Thoracic aorta (tissue), 2 donors: Measurements from ENCODE around the gene GNGT1. TPM values are rescaled to one million over a fixed set of nuclear protein-coding genes. Genes with fewer than 3 reads are reported as not detected.

ENCODE experiments used
- ATAC-seq: fragments of 150-250 bp; one replicate; pipeline ENCODE4 v1.8.0; 2017; ENCODE audit warnings: low read depth; ENCODE audit not compliant: insufficient number of reproducible peaks, low FRiP score
- DNase-seq: peaks from one replicate; pipeline ENCODE4 v3.0.0-alpha.2; 2020; ENCODE audit warnings: low spot score
- H3K27ac ChIP-seq, 2 donors: fragments of 200-600 bp; sonication (generic); 1 replicate in 1 of 2; 2 replicates in 1 of 2; pipeline ENCODE4 v1.5.1; 2016; ENCODE audit warnings: mild to moderate bottlenecking in 2 of 2, moderate library complexity in 2 of 2
- H3K27me3 ChIP-seq: fragments of 200-600 bp; sonication (generic); replicated peaks from 2 replicates; pipeline ENCODE4 v1.6.0; 2016; ENCODE audit warnings: mild to moderate bottlenecking; ENCODE audit not compliant: insufficient read depth
- H3K36me3 ChIP-seq: fragments of 200-600 bp; sonication (generic); one replicate; pipeline ENCODE4 v1.5.1; 2016
- H3K4me1 ChIP-seq, 2 donors: fragments of 200-600 bp; sonication (generic); 1 replicate in 1 of 2; 2 replicates in 1 of 2; pipeline versions ENCODE4 v1.5.1 to v1.6.0; 2016; ENCODE audit warnings: low read depth in 2 of 2, mild to moderate bottlenecking in 1 of 2; ENCODE audit not compliant: control insufficient read depth in 1 of 2
- H3K4me3 ChIP-seq: fragments of 200-600 bp; sonication (generic); 2 replicates; pipeline ENCODE4 v1.5.1; 2016; ENCODE audit warnings: mild to moderate bottlenecking
- H3K9me3 ChIP-seq: fragments of 200-600 bp; sonication (generic); 2 replicates; pipeline ENCODE4 v1.5.1; 2016
- total RNA-seq, 2 donors: library from RNA; depleted of rRNA; stranded (reverse); fragments of >200 nt; gene quantifications; one replicate each; pipeline versions ENCODE4 v1.1.0 to v1.2.3, GENCODE V29; 2016
- TF ChIP-seq, protein P1 (sequence below): fragments of 200-600 bp; sonication (generic); IDR thresholded peaks from one replicate; pipeline ENCODE4 v1.5.1; 2019; ENCODE audit warnings: antibody characterized with exemption

The GNGT1 gene
- total RNA-seq, 2 donors from 2014 or later = not detected

DNA sequence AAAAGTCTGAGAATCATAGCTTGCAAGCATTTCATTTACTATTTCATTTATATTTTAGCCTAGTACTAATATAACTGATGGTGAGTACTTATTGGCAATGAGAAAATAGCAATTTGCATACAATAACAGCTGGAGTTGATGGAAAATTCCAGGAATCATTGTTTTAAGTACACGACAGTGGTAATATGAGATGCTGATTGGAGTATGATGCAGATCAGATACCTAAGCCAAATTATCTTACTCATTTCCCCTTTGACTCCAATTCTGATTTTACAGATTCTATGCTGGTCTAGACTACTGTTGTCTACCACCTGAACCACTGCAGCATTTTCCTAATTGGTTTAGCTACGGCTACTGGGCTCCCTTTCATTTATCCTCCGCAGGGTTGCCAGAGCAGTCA, 51.8 kb downstream of the GNGT1 start:
- no peaks in the 10 kb centered on the region for H3K36me3 ChIP-seq
- TF ChIP-seq, protein P1, sequence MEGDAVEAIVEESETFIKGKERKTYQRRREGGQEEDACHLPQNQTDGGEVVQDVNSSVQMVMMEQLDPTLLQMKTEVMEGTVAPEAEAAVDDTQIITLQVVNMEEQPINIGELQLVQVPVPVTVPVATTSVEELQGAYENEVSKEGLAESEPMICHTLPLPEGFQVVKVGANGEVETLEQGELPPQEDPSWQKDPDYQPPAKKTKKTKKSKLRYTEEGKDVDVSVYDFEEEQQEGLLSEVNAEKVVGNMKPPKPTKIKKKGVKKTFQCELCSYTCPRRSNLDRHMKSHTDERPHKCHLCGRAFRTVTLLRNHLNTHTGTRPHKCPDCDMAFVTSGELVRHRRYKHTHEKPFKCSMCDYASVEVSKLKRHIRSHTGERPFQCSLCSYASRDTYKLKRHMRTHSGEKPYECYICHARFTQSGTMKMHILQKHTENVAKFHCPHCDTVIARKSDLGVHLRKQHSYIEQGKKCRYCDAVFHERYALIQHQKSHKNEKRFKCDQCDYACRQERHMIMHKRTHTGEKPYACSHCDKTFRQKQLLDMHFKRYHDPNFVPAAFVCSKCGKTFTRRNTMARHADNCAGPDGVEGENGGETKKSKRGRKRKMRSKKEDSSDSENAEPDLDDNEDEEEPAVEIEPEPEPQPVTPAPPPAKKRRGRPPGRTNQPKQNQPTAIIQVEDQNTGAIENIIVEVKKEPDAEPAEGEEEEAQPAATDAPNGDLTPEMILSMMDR = no peak

DNA sequence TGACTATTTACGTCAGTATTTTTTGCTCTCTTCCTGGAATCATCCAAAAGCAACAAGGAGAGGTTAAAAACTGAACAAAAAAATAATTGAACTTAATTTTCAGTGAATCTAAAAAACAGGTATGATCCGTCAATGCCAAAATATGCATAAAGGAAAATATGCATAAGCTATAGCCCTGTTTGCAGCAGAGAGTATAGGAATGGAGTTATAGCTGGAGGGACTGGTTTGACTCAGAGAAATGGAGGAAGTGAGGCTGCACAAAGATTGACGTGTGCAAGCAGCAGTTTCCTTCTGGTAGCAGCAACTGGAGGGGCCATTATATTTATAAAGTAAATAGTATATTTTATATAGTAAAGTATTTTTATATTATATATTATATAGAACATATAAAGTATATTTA, 52.3 kb downstream of the GNGT1 start:
- H3K9me3 ChIP-seq = no peaks in the 10 kb centered on the region
- ATAC-seq (no peak), DNase-seq (no peak)
- H3K36me3 ChIP-seq = no peaks in the 10 kb centered on the region
- H3K27me3 ChIP-seq = no peaks in the 10 kb centered on the region
- no peak overlapping the region for H3K27ac ChIP-seq
- no peak overlapping the region for H3K4me3 ChIP-seq
- no peaks in the 10 kb centered on the region for H3K4me1 ChIP-seq
- TF ChIP-seq, protein P1 = no peak

More for the DNA sequence above, 51.8 kb downstream of the GNGT1 start:
- H3K27ac ChIP-seq = no peak overlapping the region
- no peaks in the 10 kb centered on the region for H3K9me3 ChIP-seq
- DNase-seq = no peak
- no peak for ATAC-seq
- H3K27me3 ChIP-seq = no peaks in the 10 kb centered on the region
- no peak overlapping the region for H3K4me3 ChIP-seq
- H3K4me1 ChIP-seq = no peaks in the 10 kb centered on the region

Other genes with a start within 250 kb of the GNGT1 start
- 10 to 100 TPM; 19.8 to 23.7 TPM for gene TFPI2, start 15.8 kb upstream of the GNGT1 start, total RNA-seq
- gene GNG11, start 15.2 kb downstream of the GNGT1 start, total RNA-seq = 10 to 100 TPM; 11.1 to 12.2 TPM
- gene BET1, start 97.8 kb downstream of the GNGT1 start, total RNA-seq = 10 to 100 TPM in 1 of 2 donors, 1 to 10 TPM in 1; 8.3 to 10.8 TPM